Mesenchymal stem cell (in vitro differentiated cells and primary cell): ENCODE results near the gene ADAM11.

ENCODE experiments used
- DNase-seq: peaks from one replicate; pipeline ENCODE4 v3.0.0-alpha.2; 2013
- H2AFZ ChIP-seq: one replicate; pipeline ENCODE4 v1.6.1; 2013; ENCODE audit warnings: low read depth, mild to moderate bottlenecking, control low read depth, inconsistent platforms, low read length, moderate library complexity
- H2AK5ac ChIP-seq: 2 replicates; pipeline ENCODE4 v1.6.1; 2013; ENCODE audit warnings: low read length, moderate library complexity, mild to moderate bottlenecking, inconsistent platforms; ENCODE audit not compliant: severe bottlenecking
- H2BK120ac ChIP-seq: one replicate; pipeline ENCODE4 v1.6.1; 2013; ENCODE audit warnings: low read depth, mild to moderate bottlenecking, inconsistent platforms, low read length, moderate library complexity
- H2BK12ac ChIP-seq, 2 experiments: one replicate each; pipeline ENCODE4 v1.6.1; 2013; ENCODE audit warnings: inconsistent platforms in 2 of 2, low read length in 2 of 2, mild to moderate bottlenecking in 2 of 2, moderate library complexity in 2 of 2, control low read depth in 1 of 2
- H2BK15ac ChIP-seq: one replicate; pipeline ENCODE4 v1.6.1; 2013; ENCODE audit warnings: mild to moderate bottlenecking, low read depth, inconsistent platforms; ENCODE audit not compliant: poor library complexity, severe bottlenecking
- H2BK5ac ChIP-seq: 2 replicates; pipeline ENCODE4 v1.6.1; 2013; ENCODE audit warnings: low read depth, mild to moderate bottlenecking, low read length, control low read depth, inconsistent platforms; ENCODE audit not compliant: poor library complexity, severe bottlenecking
- H3K14ac ChIP-seq, 2 experiments: one replicate each; pipeline ENCODE4 v1.6.1; 2013; ENCODE audit warnings: inconsistent platforms in 2 of 2, low read length in 2 of 2, control low read depth in 1 of 2, mild to moderate bottlenecking in 1 of 2, moderate library complexity in 1 of 2
- H3K18ac ChIP-seq, 2 experiments: one replicate each; pipeline ENCODE4 v1.6.1; 2013; ENCODE audit warnings: inconsistent platforms in 2 of 2, low read length in 2 of 2, control low read depth in 1 of 2, low read depth in 1 of 2, mild to moderate bottlenecking in 1 of 2
- H3K23ac ChIP-seq, 2 experiments: one replicate each; pipeline ENCODE4 v1.6.1; 2013; ENCODE audit warnings: inconsistent platforms in 2 of 2, low read length in 2 of 2, mild to moderate bottlenecking in 2 of 2, moderate library complexity in 2 of 2, control low read depth in 1 of 2
- H3K27ac ChIP-seq: 2 replicates; pipeline ENCODE4 v1.5.1; 2013; ENCODE audit warnings: mild to moderate bottlenecking, moderate library complexity, low read length, control low read depth, inconsistent platforms; ENCODE audit not compliant: poor library complexity, severe bottlenecking
- H3K27me3 ChIP-seq, 2 experiments: 2 replicates each; pipeline versions ENCODE4 v1.6.1 to v1.7.0; 2013; ENCODE audit warnings: low read length in 2 of 2, mild to moderate bottlenecking in 2 of 2, moderate library complexity in 2 of 2, control low read depth in 1 of 2, inconsistent platforms in 1 of 2; ENCODE audit not compliant: control insufficient read depth in 1 of 2, insufficient read depth in 1 of 2
- H3K36me3 ChIP-seq, 2 experiments: 2 replicates each; pipeline versions ENCODE4 v1.6.1 to v1.7.0; 2013; ENCODE audit warnings: low read length in 2 of 2, control low read depth in 1 of 2, inconsistent platforms in 1 of 2, low read depth in 1 of 2, mild to moderate bottlenecking in 1 of 2; ENCODE audit not compliant: insufficient read depth in 2 of 2, control insufficient read depth in 1 of 2
- H3K4ac ChIP-seq, 2 experiments: one replicate each; pipeline ENCODE4 v1.6.1; 2013; ENCODE audit warnings: inconsistent platforms in 2 of 2, low read length in 2 of 2, mild to moderate bottlenecking in 2 of 2, moderate library complexity in 2 of 2, control low read depth in 1 of 2, low read depth in 1 of 2
- H3K4me1 ChIP-seq: 2 replicates; pipeline ENCODE4 v1.6.1; 2013; ENCODE audit warnings: low read depth, low read length, control low read depth; ENCODE audit not compliant: control insufficient read depth, insufficient read depth
- H3K4me2 ChIP-seq: 2 replicates; pipeline ENCODE4 v1.6.1; 2013; ENCODE audit warnings: low read length, mild to moderate bottlenecking, inconsistent platforms; ENCODE audit not compliant: poor library complexity, severe bottlenecking
- H3K4me3 ChIP-seq, 2 experiments: 2 replicates each; pipeline versions ENCODE4 v1.5.1 to v1.7.0; 2013; ENCODE audit warnings: low read length in 2 of 2, mild to moderate bottlenecking in 2 of 2, control low read depth in 1 of 2, low read depth in 1 of 2; ENCODE audit not compliant: insufficient read depth in 1 of 2
- H3K79me1 ChIP-seq: replicated peaks from 2 replicates; pipeline ENCODE4 v1.6.1; 2013; ENCODE audit warnings: mild to moderate bottlenecking, control low read depth, low read length, inconsistent platforms; ENCODE audit not compliant: poor library complexity, severe bottlenecking
- H3K9ac ChIP-seq: 2 replicates; pipeline ENCODE4 v1.7.0; 2013; ENCODE audit warnings: mild to moderate bottlenecking, low read length, moderate library complexity
- H3K9me3 ChIP-seq: 2 replicates; pipeline ENCODE4 v1.7.0; 2013; ENCODE audit warnings: mild to moderate bottlenecking, low read length; ENCODE audit not compliant: control insufficient read depth
- H4K8ac ChIP-seq: one replicate; pipeline ENCODE4 v1.6.1; 2013; ENCODE audit warnings: inconsistent platforms, mild to moderate bottlenecking, low read length, moderate library complexity
- H4K91ac ChIP-seq: one replicate; pipeline ENCODE4 v1.6.1; 2013; ENCODE audit warnings: mild to moderate bottlenecking, low read length, inconsistent platforms
- WGBS: methylation state at CpG from one replicate; pipeline ENCODE4 v1.1.7; 2013; ENCODE audit warnings: mixed read lengths; 5-methylcytosine and 5-hydroxymethylcytosine counted together

Gene ADAM11

GRCh38 chr17:44757045-44757917, 1.5 kb upstream of the ADAM11 start:
- no peak overlapping the region for H3K9ac ChIP-seq
- H2BK15ac ChIP-seq: no peak overlapping the region
- H3K23ac ChIP-seq: no peak overlapping the region
- no peak overlapping the region for H3K27ac ChIP-seq
- no peak overlapping the region for H3K4ac ChIP-seq
- H2AK5ac ChIP-seq: no peak overlapping the region
- no peak overlapping the region for H3K18ac ChIP-seq
- H3K79me1 ChIP-seq: no peaks in the 10 kb centered on the region
- no peak overlapping the region for H4K8ac ChIP-seq
- 94% methylated on average over 10 of the region's 10 CpGs for WGBS
- H3K14ac ChIP-seq: no peak overlapping the region
- no peaks in the 10 kb centered on the region for H3K9me3 ChIP-seq
- no peak overlapping the region for H3K4me3 ChIP-seq
- no peak overlapping the region for H3K4me2 ChIP-seq
- no peak overlapping the region for H4K91ac ChIP-seq
- H3K36me3 ChIP-seq: no peaks in the 10 kb centered on the region
- H2BK12ac ChIP-seq: no peak overlapping the region
- DNase-seq: no peak
- peaks cover 11% of the 10 kb centered on the region for H3K4me1 ChIP-seq
- H2BK120ac ChIP-seq: no peak overlapping the region
- H2AFZ ChIP-seq: no peak overlapping the region
- no peak overlapping the region for H2BK5ac ChIP-seq
- peaks cover 31 to 45% of the 10 kb centered on the region in 2 experiments for H3K27me3 ChIP-seq

- H2BK12ac ChIP-seq: no peak overlapping the region
- peaks cover 11% of the 10 kb centered on the region for H3K4me1 ChIP-seq
- no peaks in the 10 kb centered on the region for H3K36me3 ChIP-seq
- no peak overlapping the region for H4K8ac ChIP-seq
- H3K4ac ChIP-seq: no peak overlapping the region
- DNase-seq: no peak
- no peak overlapping the region for H3K9ac ChIP-seq
- no peak overlapping the region for H2AFZ ChIP-seq
- no peak overlapping the region for H2AK5ac ChIP-seq
- H2BK15ac ChIP-seq: no peak overlapping the region
- no peak overlapping the region for H3K4me3 ChIP-seq
- H2BK5ac ChIP-seq: no peak overlapping the region
- H3K4me2 ChIP-seq: no peak overlapping the region
- WGBS: 62% methylated on average over 4 of the region's 5 CpGs
- no peak overlapping the region for H4K91ac ChIP-seq
- H3K23ac ChIP-seq: no peak overlapping the region
- H3K9me3 ChIP-seq: no peaks in the 10 kb centered on the region
- no peak overlapping the region for H3K18ac ChIP-seq
- H3K27ac ChIP-seq: no peak overlapping the region
- H3K14ac ChIP-seq: no peak overlapping the region
- H3K79me1 ChIP-seq: no peaks in the 10 kb centered on the region
- no peak overlapping the region for H2BK120ac ChIP-seq
- H3K27me3 ChIP-seq: peaks cover 31 to 48% of the 10 kb centered on the region in 2 experiments
Observed at GRCh38 chr17:44757918-44758413, 822 bp upstream of the ADAM11 start.

- Histone ChIP-seq H3K4me2 (peak overlapping the region; percentile 71), H3K23ac (peak overlapping the region in 1 of 2 experiments; percentile 75), H2BK12ac (no peak overlapping the region), H3K4me1 (peaks cover 11% of the 10 kb centered on the region), H3K27me3 (peaks cover 31 to 52% of the 10 kb centered on the region in 2 experiments), H3K4me3 (peak overlapping the region in 1 of 2 experiments; percentile 46), H3K14ac (no peak overlapping the region), H3K36me3 (no peaks in the 10 kb centered on the region), H3K9me3 (no peaks in the 10 kb centered on the region), H2AK5ac (no peak overlapping the region), H2BK15ac (peak overlapping the region; percentile 46), H3K79me1 (no peaks in the 10 kb centered on the region), H4K8ac (peak overlapping the region; percentile 21), H2AFZ (no peak overlapping the region), H4K91ac (peak overlapping the region; percentile 62), H2BK120ac (no peak overlapping the region), H3K9ac (no peak overlapping the region), H3K4ac (no peak overlapping the region), H2BK5ac (no peak overlapping the region), H3K18ac (peak overlapping the region; percentile 47 to 71), H3K27ac (no peak overlapping the region)
- no peak for DNase-seq
- 12% methylated on average over 49 of the region's 60 CpGs for WGBS
Observed at GRCh38 chr17:44759086-44759915, 513 bp downstream of the ADAM11 start.

DNA sequence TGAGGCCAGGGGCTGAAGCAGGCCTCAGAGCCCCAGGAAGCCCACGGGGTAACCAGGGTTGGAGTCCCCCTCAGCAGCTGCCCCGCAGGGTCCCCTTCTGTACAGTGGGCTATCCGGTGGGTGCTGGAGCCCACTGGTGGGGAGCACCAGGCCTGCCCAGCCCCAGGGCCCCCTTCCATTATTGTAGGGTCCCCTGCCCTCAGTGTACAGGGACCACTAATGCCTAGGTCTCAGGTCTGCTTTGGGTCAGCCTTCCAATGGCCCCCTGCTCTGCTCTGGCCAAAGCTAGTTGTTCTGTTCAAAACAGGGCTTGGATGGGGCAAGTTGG, 1.1 kb downstream of the ADAM11 start:
- H3K36me3 ChIP-seq: no peaks in the 10 kb centered on the region
- no peak overlapping the region for H3K4me2 ChIP-seq
- H3K4me3 ChIP-seq: no peak overlapping the region
- no peaks in the 10 kb centered on the region for H3K9me3 ChIP-seq
- peaks cover 31 to 58% of the 10 kb centered on the region in 2 experiments for H3K27me3 ChIP-seq
- H3K23ac ChIP-seq: no peak overlapping the region
- no peak overlapping the region for H4K91ac ChIP-seq
- peaks cover 11% of the 10 kb centered on the region for H3K4me1 ChIP-seq
- H3K9ac ChIP-seq: no peak overlapping the region
- no peak overlapping the region for H4K8ac ChIP-seq
- no peak overlapping the region for H3K4ac ChIP-seq
- no peak overlapping the region for H3K14ac ChIP-seq
- no peak overlapping the region for H2BK15ac ChIP-seq
- H2AK5ac ChIP-seq: no peak overlapping the region
- no peak overlapping the region for H3K27ac ChIP-seq
- no peak overlapping the region for H2BK12ac ChIP-seq
- no peak for DNase-seq
- H2BK120ac ChIP-seq: no peak overlapping the region
- no peak overlapping the region for H2BK5ac ChIP-seq
- no peak overlapping the region for H3K18ac ChIP-seq
- H2AFZ ChIP-seq: no peak overlapping the region
- H3K79me1 ChIP-seq: no peaks in the 10 kb centered on the region
- 76% methylated on average over 3 of the region's 3 CpGs for WGBS
